ENCODE results near the gene ANKFY1. TPM values are rescaled to one million over a fixed set of nuclear protein-coding genes. Genes with fewer than 3 reads are reported as not detected.
A peak's percentile ranks its signal among the peaks of the same experiment; 100 is the strongest.
"Not testable (repeated sequence)": the region's sequence is repeated elsewhere in the genome, so short reads cannot be mapped to it uniquely, and the experiment has no call there.

ANKFY1 gene
- total RNA-seq, 1 experiment from 2014 or later, result 37.4 TPM

DNA sequence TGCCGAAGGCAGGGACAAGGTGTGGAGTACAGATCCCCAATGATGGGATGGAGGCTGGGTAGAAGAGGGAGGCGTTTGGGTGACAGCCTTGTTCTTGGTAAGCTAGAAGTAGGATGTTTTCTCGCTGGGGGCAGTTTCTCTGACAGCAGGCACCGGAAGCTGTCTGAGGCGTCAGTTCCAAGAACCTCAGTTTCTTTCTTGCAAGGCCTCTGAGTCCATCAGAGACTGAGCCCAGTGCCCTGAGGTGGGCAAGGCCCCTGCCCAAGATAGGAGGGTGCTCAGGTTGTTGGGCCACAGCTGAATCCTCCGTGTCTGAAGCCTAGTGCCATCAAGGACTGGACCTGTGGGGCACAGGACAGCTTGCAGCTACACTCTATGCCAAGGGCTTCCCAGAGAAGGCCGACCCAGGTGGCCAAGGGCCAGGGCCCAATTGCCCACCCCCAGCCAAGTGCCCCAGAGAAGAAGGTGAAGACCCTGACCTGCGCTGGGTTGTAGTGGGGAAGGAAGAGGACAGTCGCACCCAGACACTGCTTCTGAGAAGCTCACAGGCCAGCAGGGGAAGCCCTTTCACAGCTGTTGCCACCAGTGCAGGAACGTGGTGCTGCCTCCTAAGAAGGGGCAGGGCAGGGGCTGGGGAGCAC lies 107.7 kb downstream of the ANKFY1 start:
- no peak for DNase-seq (ENCODE audit: low read depth)

DNA sequence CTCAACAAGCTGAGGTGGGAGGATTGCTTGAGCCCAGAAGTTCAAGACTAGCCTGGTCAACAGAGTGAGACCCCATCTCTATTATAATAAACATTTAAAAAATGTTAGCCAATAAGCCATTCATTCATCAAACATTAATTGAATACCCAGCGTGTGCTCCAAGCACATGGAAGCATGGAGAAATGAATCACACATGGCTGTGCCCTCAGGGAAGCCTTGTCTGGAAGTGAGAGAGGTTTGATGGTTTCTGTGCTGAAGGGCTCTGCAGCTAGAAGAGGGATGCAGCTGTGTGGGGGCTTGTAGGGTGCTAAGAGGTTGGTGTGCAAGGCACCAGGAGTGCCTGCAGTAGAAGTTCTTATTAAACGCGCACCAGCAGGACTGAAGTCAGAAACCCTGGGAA lies 109.6 kb downstream of the ANKFY1 start:
- peak; percentile 45 for DNase-seq (ENCODE audit: low read depth)

DNA sequence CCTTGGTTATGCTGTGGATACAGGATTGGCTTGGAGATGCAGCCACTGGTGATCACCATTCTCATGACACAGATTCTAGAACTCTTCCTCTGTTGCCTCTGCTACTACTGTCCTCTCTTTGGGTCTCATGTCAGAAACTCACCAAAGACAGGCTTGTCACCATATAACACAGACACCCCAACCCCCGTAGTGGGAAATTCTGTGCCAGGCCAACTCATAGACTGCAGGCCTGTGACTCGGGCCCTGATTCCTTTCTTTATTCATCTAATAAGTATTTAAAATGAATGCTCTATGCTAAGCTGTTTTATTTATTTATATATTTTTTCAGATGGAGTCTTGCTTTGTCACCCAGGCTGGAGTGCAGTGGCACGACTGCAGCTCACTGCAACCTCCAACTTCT lies 111.3 kb downstream of the ANKFY1 start:
- peak; percentile 74 for DNase-seq (ENCODE audit: low read depth)

DNA sequence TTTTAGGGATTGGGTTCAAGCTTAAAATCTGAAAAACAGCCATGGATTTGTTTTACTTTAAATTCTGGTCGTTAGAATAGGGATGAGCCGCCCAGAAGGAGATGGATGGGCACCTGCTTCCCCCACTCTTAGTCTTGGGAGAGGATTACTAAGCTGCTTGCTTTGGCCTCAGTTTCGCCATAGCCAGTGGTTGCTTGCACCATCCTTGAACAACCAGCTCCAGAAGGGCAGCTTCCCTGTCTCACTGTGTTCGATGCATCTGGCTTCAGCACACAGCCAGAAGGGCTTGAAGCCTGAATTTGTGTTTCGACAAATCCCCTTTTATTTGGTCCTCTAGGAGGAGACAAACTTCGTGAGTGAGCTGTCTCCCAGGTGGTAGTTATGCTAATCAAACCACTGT lies 113.7 kb downstream of the ANKFY1 start:
- DNase-seq (ENCODE audit: low read depth), result no peak

DNA sequence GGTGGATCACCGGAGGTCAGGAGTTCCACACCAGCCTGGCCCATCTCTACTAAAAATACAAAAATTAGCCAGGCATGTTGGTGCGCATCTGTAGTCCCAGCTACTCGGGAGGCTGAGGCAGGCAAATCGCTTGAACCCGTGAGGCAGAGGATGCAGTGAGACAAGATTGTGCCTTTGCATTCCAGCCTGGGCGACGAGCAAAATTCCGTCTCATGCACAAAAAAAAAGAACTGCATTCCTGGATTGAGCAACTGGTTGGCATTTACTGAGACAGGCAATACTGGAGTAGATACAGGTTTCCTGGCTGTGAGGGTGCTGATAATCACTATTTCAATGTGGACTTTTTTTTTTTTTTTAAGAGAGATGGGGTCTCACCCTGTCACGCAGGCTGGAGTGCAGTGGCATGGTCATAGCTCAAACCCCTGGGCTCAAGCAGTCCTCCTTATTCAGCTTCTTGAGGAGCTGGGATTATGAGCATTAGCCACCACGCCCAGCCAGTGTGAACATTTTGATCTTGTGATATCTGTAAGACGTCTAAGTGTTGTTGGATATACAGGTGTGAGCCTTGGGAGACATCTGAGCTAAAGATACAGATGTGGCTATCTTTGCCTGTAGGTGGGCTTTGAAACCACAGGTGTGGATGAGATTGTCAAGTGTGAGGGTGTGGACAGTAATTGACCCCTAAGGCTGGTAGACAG lies 115.0 kb downstream of the ANKFY1 start:
- DNase-seq (ENCODE audit: low read depth), result no peak

DNA sequence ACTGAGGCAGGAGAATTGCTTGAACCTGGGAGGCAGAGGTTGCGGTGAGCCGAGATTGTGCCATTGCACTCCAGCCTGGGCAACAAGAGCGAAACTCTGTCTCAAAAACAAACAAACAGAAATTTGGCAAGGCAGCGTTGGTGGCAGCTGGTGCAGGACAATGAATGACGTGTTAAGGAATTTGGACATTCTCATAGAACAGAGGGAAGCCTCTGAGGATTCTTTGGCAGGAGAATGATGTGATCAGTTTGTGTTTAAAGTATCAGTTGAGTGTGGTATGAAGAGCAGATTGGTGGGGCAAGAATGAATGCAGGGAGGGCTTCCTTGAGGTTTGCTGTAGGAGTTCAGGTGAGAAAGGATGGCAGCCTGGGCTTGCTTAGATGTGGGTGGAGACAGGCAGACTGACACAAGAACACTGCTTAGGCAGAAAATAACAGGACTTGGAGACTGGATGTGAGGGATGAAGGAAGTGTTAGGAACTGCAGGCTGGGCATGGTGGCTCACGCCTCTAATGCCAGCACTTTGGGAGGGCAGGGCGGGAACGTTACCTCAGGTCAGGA lies 115.9 kb downstream of the ANKFY1 start:
- DNase-seq (ENCODE audit: low read depth), result no peak

DNA sequence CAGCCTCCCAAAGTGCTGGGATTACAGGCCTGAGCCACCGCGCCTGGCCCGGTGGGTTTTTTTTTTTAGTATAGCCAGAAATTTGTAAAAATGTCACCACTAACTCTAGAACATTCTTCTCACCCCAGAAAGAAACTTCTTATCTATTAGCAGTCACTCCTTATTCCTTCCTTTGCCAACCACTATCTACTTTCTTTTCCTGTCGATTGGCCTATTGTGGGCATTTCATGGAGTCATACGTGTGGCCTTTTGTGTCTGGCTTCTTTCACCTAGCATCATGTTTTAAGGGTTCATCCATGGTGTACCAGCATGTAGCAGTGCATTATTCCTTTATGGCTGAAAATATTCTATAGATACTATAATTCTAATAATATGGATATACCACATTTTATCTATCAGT lies 117.1 kb downstream of the ANKFY1 start:
- DNase-seq (ENCODE audit: low read depth), result no peak

DNA sequence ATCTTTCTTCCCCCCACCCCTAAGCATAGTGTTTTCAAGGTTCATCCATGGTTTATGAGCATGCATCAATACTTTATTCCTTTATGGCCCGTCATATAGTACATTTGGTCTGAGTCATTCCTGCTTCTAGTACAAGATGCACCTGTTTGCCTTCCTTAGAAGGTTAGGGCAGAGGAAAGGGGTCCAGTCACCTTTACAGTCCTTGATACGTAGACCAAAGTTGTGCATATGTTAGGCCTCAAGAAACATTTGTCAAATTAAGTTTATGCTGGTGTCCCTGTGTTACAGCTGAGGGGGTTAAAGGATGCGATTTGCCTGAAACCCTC lies 119.4 kb downstream of the ANKFY1 start:
- no peak for DNase-seq (ENCODE audit: low read depth)

DNA sequence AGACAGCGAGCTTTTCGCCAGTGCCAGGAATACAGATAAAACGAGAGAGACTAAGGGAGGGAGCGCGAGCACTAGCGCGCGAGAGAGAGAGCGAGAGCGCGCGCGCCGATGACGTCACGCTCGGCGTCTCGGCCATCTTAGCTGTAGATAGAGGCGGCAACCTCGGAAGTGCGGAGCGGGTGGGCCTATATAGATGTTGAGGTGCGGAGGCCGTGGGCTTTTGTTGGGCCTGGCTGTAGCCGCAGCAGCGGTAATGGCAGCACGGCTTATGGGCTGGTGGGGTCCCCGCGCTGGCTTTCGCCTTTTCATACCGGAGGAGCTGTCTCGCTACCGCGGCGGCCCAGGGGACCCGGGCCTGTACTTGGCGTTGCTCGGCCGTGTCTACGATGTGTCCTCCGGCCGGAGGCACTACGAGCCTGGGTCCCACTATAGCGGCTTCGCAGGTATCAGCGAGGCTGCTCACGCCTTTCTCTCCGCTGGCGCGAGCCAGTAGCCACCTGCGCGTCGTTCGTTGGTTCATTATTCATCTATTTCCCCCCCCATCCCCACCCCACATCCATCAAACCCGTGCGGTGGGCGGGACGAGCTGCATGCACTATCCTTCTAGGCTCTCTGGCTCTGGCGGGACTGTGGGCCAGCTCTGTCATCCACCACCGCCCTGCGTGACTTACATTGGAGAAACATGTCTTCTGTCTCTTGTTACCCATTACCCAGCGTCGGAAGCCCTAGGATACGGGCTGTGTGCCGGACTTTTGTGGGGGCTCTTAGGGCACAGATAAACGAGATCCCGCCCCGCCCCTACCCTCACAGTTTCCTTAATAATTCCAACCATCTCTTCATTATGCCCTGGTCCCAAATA lies 120.0 kb downstream of the ANKFY1 start:
- DNase-seq (ENCODE audit: low read depth), result peak; percentile 88

DNA sequence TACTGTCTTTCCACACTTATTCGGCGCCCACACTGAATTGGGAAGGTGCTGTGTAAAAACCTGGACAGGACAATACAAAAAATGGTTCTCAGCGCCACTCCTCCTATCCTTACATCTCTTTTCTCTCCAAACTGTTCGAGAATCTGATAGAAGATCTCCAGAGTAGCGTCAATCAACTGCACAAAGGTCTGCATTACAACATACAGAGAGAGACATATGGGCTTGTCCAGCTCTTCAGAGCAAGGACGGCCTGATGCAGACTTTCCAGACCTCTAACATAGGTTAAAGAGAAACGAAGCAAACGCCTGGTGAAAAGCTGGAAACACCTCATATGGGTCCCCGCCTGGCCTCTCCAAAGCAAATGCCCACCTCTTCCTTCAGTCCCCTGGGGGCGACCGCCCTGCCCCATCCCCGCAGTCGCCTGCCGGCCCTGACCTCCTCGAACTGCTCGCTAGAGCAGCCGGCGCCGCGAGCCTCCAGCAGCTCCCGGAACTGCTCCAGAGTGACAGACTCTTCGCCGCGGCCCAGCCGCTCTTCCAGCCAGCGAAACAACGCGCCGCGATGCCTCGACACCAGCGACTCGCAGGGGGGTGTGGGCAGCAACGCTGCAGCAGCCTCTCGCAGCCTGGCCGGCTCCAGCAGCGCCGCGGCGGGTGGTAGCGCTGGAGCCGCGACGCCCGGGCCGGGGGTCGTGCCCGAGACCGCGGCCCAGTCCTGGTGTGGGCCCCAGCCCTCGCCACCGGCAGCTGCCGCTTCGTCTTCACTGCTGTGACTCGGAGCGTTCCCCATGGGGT lies 121.5 kb downstream of the ANKFY1 start:
- DNase-seq (ENCODE audit: low read depth), result peak; percentile 43

DNA sequence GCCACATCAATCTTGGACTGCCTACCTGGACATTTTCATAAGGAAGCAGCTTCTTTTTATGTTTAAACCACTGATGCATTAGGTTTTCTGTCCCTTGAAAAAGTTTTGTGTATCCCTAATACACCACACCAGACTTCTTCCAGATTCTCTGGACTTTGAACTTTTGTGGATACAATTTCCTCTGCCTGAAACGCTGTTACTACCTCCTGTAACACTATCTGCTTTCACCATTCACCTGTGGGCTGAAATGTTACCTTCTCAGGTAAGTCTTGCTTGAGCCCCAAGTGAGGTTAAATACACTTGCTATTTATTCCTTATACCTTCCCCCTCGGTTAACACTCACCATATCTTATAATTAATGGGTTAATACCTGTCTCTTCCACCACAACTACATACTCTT lies 123.7 kb downstream of the ANKFY1 start:
- DNase-seq (ENCODE audit: low read depth), result no peak

DNA sequence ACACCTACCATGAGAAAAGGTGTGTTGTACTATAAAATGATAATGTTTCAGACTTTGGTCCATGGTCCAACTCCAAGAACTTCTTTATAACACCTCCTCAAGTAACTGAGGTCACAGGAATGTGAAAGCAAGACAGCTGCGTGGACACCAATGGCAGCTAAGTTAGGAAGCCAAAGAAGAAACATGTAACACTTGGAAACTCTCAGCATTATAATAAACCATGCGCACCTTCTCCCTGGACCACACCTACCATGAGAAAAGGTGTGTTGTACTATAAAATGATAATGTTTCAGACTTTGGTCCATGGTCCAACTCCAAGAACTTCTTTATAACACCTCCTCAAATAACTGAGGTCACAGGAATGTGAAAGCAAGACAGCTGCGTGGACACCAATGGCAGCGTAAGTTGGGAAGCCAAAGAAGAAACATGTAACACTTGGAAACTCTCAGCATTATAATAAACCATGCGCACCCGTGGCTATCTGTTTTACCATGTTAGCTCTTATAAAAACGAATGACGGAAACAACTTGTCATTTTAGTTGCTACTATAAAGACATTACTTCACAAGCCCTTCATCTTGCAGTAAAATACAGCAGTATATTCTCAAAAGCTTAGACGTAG lies 124.8 kb downstream of the ANKFY1 start:
- not testable (repeated sequence) for DNase-seq (ENCODE audit: low read depth)

DNA sequence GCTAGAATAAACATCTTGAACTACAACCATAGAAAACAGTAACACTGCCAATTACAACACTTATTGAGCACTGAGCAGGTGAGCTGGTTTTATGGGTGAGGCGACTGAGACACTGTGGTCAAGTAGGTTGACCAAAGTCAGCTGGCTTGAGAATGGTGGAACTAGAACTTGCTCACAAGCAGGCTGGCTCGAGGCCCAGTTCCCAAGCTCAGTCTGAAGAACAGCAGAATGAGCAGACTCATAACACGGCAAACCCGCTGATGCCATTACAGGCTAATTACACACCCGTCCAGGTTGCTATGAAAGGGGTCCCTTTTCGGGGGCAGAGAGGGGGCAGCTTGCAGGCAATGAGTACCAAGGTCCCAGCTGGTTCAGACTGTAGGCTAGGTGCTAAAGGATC lies 127.4 kb downstream of the ANKFY1 start:
- peak; percentile 12 for DNase-seq (ENCODE audit: low read depth)

DNA sequence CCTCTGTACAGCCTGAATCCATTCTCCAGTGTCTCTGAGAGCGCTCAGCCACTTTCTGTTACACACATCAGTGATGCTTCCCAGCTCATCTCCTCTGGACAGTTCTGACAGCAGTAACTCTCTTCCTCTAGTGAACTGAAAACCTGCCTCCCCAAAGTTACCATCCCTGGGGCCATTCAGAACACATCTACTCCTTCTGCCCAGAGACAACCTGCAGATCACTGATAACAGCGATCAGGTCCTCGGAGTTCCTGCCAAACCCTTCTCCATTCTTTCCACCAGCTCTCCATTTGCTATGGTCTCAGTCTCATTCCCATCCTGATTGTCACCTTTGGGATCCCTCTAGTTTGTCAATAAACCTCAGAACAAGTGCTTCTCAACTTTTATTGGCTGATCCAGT lies 128.3 kb downstream of the ANKFY1 start:
- no peak for DNase-seq (ENCODE audit: low read depth)

DNA sequence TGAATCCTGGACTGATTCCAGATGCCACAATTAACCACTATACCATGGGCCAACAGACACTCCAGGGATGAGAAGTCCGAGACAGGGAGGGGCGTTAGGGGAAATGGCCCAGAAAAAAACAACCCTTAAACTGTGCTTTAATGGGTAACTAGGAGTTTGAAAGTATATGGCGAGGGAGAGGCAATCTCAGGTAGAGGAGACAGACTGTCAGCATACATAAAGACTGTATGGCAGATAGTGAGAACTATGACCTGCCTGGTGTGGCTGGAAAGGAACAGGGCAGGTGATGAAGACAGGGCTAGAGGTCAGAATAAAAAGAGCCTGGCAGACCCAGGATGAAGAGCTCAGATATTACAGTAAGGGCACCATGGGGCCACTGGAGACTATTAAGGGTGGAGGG lies 129.1 kb downstream of the ANKFY1 start:
- DNase-seq (ENCODE audit: low read depth), result no peak

DNA sequence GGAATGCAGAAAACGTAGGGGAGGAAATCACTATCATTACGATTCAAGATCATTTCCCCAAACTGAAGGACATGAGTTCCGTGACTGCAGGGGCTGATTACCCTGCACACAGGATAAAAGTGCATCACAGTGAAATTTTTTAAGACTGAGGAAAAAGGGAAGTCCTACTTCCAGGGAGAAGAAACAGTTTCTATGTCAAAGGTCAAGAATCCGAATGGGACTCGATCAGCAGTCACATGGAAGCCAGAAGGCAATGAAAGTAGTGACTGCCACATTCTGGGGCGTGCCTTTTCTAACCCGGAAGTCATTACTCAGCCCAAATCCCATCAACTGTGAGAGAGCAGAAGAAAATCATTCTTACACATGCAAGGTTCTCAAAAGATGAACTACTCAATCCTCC lies 133.1 kb downstream of the ANKFY1 start:
- no peak for DNase-seq (ENCODE audit: low read depth)

DNA sequence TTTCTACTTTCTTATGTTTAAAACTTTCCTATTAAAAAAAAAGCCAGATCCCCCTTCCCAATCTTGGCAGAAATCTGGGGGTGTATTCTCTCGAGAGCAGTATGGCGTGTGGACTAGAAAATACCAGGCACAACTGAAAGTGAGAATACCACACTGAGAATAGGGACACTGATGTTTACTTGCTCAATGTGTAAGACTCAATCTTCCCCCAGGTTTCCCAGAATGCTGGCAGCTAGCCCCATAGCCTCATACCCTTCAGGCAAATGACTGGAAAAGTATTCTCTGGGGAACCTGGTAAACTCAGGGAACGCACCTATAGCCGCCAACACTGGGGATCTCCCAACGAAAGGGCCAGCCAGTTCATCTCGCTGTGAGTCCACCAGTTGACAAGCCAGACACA lies 136.2 kb downstream of the ANKFY1 start:
- no peak for DNase-seq (ENCODE audit: low read depth)

DNA sequence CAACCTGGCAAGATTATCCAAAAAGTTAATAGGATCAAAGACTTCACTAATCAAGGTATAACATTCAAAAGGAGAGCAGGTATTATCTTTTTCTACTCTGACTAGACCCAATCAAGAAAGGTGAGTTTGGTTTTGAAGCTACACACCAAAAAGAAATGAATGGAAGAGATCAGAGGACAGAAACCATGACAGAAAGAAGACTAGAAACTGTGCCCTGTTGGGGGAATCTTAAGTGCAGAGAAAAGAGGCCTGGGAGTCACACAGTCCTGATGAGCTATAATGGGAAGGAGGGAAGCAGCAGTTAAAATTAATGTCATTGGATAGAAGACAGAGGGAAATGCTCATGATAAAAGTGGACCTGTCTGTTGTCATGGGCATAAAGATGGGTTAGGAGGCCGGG lies 138.2 kb downstream of the ANKFY1 start:
- no peak for DNase-seq (ENCODE audit: low read depth)

DNA sequence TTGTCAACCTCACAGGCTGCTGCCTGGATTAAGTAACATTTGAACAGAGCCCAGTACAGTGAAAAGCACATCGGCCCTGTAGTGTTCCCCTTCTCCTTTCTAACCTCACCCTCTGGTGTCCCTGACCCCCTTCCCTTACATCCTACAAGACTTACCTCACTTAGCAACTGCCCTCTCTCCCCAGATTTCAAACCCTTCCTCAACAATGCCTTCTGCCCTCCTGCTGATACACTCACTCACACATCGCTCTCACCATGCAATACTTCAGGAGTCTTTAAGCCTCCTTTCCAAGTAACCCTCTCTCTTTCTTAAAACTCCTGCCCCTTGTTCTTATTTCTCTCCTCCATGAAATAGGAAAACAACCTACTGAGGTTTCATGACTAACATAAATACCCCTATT lies 138.8 kb downstream of the ANKFY1 start:
- no peak for DNase-seq (ENCODE audit: low read depth)

DNA sequence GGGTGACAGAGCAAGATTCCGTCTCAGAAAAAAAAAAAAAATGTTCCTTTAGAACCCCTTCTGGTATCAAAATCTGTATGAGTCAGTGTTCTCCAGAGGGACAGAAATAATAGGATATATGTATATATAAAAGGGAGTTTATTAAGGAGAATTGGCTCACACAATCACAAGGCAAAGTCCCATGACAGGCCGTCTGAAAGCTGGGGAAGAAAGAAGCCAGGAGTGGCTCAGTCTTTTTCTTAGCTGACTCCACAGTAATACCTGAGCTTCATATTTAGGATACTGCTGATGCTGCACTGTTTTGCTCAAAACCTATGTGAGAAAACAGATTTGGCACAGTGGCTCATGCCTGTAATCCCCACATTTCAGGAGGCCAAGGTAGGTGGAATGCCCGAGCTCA lies 143.4 kb downstream of the ANKFY1 start:
- no peak for DNase-seq (ENCODE audit: low read depth)

DNA sequence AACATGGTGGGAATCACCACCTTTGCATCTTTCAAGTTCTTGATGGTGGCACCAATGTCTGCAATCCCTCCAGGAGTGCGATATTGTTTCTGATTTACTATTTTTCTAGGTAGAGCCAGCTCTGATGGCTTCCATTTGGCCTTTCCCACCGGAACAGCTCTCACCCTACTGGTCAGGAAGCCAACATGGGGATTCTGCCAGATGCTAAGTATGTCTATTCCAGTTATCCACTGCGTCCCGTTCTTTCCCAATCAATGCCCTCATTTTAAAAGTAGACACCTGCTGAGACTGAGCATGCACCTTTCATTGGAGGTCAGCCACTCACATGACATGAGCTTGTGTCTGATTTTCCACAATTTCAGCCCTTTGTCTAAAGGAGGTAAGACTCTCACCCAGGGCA lies 144.5 kb downstream of the ANKFY1 start:
- no peak for DNase-seq (ENCODE audit: low read depth)

Data from M059J (cell line).